HG03097 (cell line): ENCODE results near the gene TNPO2.

Source experiments
- ATAC-seq: cut with Tn5 transposase; IDR thresholded peaks from one replicate; pipeline ENCODE4 v1.9.1; 2021; ENCODE audit not compliant: unreplicated experiment, low FRiP score

The TNPO2 gene

GRCh38 chr19:12723641-12724426, at the start of gene TNPO2:
Gene TNPO2 (minus strand): TSS chr19:12723932. CDS start chr19:12720977, 2,955 bp downstream.
- ATAC-seq = no peak

GRCh38 chr19:12772323-12772722, 48.6 kb upstream of the TNPO2 start:
- ATAC-seq = no peak

DNA sequence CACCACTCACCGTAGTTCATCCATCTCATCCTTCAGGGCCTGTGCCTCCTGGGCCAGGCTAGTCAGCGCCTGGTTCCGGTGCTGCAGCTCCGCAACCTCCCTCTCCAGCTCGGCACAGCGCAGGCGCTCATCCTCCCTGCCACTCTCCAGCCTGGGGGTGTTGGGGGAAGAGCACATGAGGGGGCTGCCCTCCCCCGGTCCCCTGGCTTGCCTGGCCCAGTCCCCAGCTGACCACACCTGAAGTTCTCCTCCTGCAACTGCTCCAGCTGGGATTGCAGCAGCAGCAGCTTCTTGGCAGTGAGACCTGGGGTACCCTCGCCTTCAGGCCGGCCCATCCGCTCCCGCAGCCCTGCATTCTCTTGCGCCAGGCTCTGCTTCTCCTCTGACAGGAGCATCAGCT, 47.2 kb upstream of the TNPO2 start:
- ATAC-seq = no peak

- no peak for ATAC-seq
These were observed 46.0 kb upstream of the TNPO2 start for GRCh38 chr19:12769689-12770088.

DNA sequence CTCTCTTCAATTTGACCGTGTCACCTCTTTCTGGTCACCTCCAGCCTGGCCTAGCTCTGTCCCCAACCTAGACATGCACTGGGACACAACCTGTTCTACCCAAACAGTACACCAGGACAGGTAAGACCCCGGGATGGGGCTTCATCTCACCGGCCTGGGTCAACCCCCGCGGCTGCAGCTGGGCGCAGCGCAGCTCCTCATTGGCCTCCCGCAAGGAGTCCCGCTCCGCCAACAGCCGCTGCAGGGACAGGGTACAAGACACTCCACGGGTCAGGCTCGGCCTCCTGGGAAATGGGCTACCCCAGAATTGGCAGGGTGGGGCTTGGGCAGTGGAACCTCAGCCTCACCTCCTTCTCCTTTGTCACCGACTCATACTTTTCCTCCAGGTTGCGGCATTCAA, 43.9 kb upstream of the TNPO2 start:
- ATAC-seq = no peak

- ATAC-seq = no peak
These were observed 43.4 kb upstream of the TNPO2 start for GRCh38 chr19:12767150-12767549.

GRCh38 chr19:12766051-12766521, 42.4 kb upstream of the TNPO2 start:
- ATAC-seq = no peak

DNA sequence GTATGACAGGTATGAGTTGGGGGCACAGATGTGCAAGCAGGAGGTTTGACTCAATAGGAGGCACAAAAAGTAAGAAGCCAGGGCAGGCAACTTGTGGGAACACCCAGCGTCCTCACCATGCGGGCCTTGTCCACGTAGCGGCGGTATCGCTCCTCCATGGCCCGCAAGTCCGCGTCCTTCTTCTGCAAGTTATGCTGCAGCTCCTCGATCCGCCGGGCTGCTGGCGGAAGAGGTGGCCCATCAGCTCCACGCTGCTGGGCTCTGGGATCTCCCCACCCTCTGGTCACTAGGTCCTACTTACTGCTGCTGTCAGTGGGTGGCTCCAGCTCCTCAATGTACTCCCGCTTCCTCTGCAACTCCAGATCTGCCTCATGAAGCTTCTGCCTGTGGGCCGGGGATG, 41.0 kb upstream of the TNPO2 start:
- ATAC-seq = no peak

- ATAC-seq = no peak
These were observed 39.4 kb upstream of the TNPO2 start for GRCh38 chr19:12763100-12763499.

DNA sequence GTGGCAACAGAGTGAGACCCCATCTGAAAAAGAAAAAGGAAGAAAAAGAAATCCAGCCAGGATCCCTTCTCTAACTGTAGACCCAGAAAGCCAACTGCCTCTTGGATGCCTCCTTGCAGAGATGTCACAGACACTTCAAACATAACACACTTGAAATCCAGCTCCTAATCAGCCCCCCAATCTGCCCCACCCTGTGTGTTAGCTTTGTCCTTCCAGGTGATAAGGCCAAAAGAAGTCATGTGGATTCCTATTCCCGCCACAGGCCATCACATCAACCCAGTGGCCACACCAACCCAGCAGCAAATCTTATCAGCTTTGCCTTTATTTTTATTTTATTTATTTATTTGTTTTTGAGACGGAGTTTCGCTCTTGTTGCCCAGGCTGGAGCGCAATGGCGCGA, 36.0 kb upstream of the TNPO2 start:
- no peak for ATAC-seq

GRCh38 chr19:12757544-12758274, 34.0 kb upstream of the TNPO2 start:
- ATAC-seq = no peak

DNA sequence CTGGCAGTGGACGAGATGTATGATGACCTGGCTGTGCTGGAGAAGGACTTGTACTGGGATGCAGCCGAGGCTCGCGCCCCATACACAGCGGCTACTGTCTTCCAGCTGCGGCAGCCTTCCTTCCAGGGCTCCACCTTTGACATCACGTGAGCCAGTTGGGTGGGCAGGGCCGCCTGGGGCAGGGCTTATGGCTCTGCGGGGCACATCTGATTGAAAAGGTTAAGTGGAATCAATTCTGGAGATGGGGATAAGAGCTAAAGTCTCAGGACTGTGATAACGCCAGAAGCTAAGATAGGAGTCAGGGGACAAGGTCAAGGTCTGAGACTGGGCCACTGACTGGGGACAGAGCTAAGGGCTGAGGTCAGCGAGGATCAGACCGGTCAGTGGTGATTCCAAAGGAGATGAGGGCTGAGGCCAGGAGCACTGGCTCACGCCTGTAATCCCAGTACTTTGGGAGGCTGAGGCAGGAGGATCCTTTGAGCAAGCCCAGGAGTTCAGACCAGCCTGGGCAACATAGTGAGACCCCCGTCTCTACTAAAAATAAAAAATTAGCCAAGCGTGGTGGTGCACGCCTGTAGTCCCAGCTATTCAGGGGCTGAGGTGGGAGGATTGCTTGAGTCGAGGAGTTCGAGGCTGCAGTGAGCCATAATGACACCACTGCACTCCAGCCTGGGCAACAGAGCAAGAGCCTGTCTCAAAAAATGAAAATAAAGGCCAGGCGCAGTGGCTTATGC, 32.6 kb upstream of the TNPO2 start:
- ATAC-seq = no peak

GRCh38 chr19:12754465-12755196, 30.9 kb upstream of the TNPO2 start:
- no peak for ATAC-seq

GRCh38 chr19:12752056-12752781, 28.5 kb upstream of the TNPO2 start:
- ATAC-seq = no peak

- no peak for ATAC-seq
These were observed 27.9 kb upstream of the TNPO2 start, which contains the start of gene BEST2 for GRCh38 chr19:12751635-12752034. Gene BEST2 (plus strand): TSS chr19:12751791. CDS start chr19:12752593, 802 bp downstream.

DNA sequence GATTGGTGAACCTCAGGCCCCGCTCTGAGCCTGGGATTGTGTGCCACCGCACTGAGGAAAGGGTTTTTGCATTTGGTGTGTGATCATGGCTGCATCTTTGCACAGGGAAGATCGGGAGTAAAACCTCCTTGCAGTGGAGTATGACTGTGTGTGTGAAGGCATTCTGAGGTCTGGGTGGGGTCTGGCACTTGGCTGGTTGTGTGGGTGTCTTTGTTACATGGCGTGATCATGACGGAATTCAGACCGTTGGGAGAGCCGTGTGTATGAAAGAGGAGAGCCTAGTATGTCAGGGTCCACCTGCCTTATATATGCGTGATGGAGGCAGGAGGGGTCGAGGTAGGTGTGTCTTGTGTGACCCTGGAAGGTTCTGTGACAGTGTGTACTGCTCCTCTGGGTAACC, 27.1 kb upstream of the TNPO2 start:
- no peak for ATAC-seq

DNA sequence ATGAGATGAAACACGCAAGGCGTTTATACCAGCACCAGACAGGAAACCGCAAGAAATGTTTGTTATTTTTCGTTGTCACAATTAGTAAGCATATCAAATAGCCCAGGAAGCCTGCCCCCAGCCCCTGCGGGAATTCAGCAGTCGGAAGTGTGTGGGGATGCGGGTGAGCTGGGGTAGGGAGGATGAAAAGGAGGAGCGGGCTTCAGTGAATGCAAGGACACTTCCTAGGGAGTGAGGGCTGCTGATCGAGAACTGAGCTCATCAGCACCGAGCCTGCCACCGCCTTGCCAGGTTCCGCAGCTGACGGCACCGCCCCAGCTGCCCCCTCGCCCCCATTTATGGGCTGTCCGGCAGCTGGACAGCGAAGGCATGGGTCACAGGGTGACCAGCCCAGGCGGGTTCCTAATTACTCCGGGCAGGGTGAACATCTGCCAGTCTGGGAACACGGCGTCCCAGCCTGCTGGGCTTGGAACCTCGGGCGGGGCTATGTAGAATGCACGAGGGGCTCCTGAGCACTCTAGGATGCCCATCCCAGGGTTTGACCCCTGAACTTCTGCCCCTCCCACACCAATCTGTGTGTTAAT, 26.3 kb upstream of the TNPO2 start:
- ATAC-seq = no peak

- ATAC-seq = no peak
These were observed 24.8 kb upstream of the TNPO2 start for GRCh38 chr19:12748489-12748888.

DNA sequence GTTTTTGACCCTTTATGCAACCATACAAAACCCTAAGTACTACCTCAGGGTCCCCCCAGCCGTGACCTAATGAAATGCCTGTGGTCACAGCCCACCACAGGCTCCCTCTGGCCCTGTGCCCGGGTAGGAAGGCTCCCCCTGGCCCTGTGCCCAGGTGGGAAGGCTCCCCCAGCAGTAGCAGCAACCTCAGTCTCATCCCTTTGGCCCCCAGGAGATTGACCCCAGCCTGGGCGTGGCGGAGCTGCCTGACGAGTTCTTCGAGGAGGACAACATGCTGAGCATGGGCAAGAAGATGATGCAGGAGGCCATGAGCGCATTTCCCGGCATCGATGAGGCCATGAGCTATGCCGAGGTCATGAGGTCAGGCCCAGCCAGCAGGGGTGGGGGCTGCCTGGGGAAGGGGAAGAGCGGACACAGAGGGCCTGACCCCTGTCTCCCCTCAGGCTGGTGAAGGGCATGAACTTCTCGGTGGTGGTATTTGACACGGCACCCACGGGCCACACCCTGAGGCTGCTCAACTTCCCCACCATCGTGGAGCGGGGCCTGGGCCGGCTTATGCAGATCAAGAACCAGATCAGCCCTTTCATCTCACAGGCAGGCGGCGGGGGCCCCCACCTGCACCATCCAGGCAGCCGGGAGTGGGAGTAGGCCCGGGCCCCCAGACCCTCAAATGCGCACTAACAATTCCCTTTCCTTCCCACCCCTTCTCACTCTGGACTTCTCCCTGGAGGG, 21.6 kb upstream of the TNPO2 start:
- ATAC-seq = no peak
